Fibroblast of mammary gland (primary cell): Measurements from ENCODE around the gene CYLC2.

ENCODE experiments used
- DNase-seq: peaks from one replicate; pipeline ENCODE4 v3.0.0-alpha.2; 2010; ENCODE audit warnings: low read depth
- H3K4me3 ChIP-seq: 2 replicates; pipeline ENCODE4 v1.5.1; 2011; ENCODE audit warnings: low read depth, mild to moderate bottlenecking, low read length, moderate library complexity; ENCODE audit not compliant: control insufficient read depth
- CTCF ChIP-seq: conservative IDR thresholded peaks from 2 replicates; pipeline ENCODE4 v1.5.1; 2011; ENCODE audit warnings: low read depth, low read length, inconsistent platforms; ENCODE audit not compliant: control insufficient read depth, insufficient read depth

CYLC2 gene

GRCh38 chr9:103037508-103038477 lies 42.7 kb downstream of the CYLC2 start:
- H3K4me3 ChIP-seq, result no peak overlapping the region
- peak; percentile 57 for DNase-seq
- no peak for TF ChIP-seq CTCF

GRCh38 chr9:103041961-103042360 lies 46.8 kb downstream of the CYLC2 start:
- no peak overlapping the region for H3K4me3 ChIP-seq
- no peak for TF ChIP-seq CTCF
- DNase-seq, result no peak
